Stomach smooth muscle (tissue), 2 donors: Measurements from ENCODE around the gene SLC22A23.
A peak's percentile ranks its signal among the peaks of the same experiment; 100 is the strongest.

Experiments
- H3K27ac ChIP-seq: one replicate; pipeline ENCODE4 v1.7.0; 2013; ENCODE audit warnings: mild to moderate bottlenecking, low read length, inconsistent platforms
- H3K27me3 ChIP-seq, 2 donors: one replicate each; pipeline ENCODE4 v1.7.0; 2013; ENCODE audit warnings: low read length in 2 of 2; ENCODE audit not compliant: insufficient read depth in 2 of 2, control insufficient read depth in 1 of 2
- H3K36me3 ChIP-seq, 2 donors: one replicate each; pipeline ENCODE4 v1.7.0; 2013; ENCODE audit warnings: low read length in 2 of 2; ENCODE audit not compliant: control insufficient read depth in 2 of 2, insufficient read depth in 2 of 2
- H3K4me1 ChIP-seq: one replicate; pipeline ENCODE4 v1.7.0; 2013; ENCODE audit warnings: low read length; ENCODE audit not compliant: control insufficient read depth, insufficient read depth
- H3K4me3 ChIP-seq, 2 donors: one replicate each; pipeline ENCODE4 v1.7.0; 2013; ENCODE audit warnings: low read length in 2 of 2
- H3K9ac ChIP-seq, 2 donors: one replicate each; pipeline ENCODE4 v1.7.0; 2013; ENCODE audit warnings: low read length in 2 of 2, mild to moderate bottlenecking in 1 of 2
- H3K9me3 ChIP-seq, 2 donors: one replicate each; pipeline ENCODE4 v1.7.0; 2013; ENCODE audit warnings: low read length in 2 of 2; ENCODE audit not compliant: control insufficient read depth in 2 of 2
- donor health status: healthy.
- donor health status: Pancreatic carcinoma.

SLC22A23 gene

GRCh38 chr6:3259491-3259958 is 197.3 kb downstream of the SLC22A23 start:
- peaks cover 9 to 11% of the 10 kb centered on the region in 2 donors for H3K36me3 ChIP-seq
- H3K9me3 ChIP-seq = no peaks in the 10 kb centered on the region
- H3K4me3 ChIP-seq = peak overlapping the region; percentile 90 to 91
- H3K27me3 ChIP-seq = no peaks in the 10 kb centered on the region
- H3K9ac ChIP-seq = peak overlapping the region; percentile 72 to 74
- peaks cover 25% of the 10 kb centered on the region for H3K4me1 ChIP-seq
- peak overlapping the region; percentile 31 for H3K27ac ChIP-seq

GRCh38 chr6:3258720-3259490 is 197.9 kb downstream of the SLC22A23 start, which contains the start of gene PSMG4:
Gene PSMG4, plus strand, starts transcription at chr6:3258947. Its CDS starts 76 bp downstream, at chr6:3259023.
- Histone ChIP-seq H3K36me3 (peaks cover 3 to 5% of the 10 kb centered on the region in 2 donors), H3K27me3 (no peaks in the 10 kb centered on the region), H3K9ac (peak within 1 kb of the TSS; percentile 72 to 74), H3K4me1 (peaks cover 25% of the 10 kb centered on the region), H3K4me3 (peak within 1 kb of the TSS; percentile 90 to 91), H3K27ac (peak within 1 kb of the TSS; percentile 31), H3K9me3 (no peaks in the 10 kb centered on the region)

GRCh38 chr6:3258201-3258600 is 198.6 kb downstream of the SLC22A23 start:
- no peaks in the 10 kb centered on the region for H3K9me3 ChIP-seq
- peak overlapping the region; percentile 38 to 90 for H3K4me3 ChIP-seq
- H3K27me3 ChIP-seq = no peaks in the 10 kb centered on the region
- H3K9ac ChIP-seq = no peak overlapping the region
- H3K4me1 ChIP-seq = peaks cover 25% of the 10 kb centered on the region
- H3K27ac ChIP-seq = peak overlapping the region; percentile 24
- H3K36me3 ChIP-seq = no peaks in the 10 kb centered on the region

GRCh38 chr6:3253597-3253961 is 203.3 kb downstream of the SLC22A23 start:
- Histone ChIP-seq H3K36me3 (no peaks in the 10 kb centered on the region), H3K9ac (no peak overlapping the region), H3K9me3 (no peaks in the 10 kb centered on the region), H3K27ac (no peak overlapping the region), H3K27me3 (peaks cover 0 to 2% of the 10 kb centered on the region in 2 donors), H3K4me3 (no peak overlapping the region), H3K4me1 (peaks cover 15% of the 10 kb centered on the region)

GRCh38 chr6:3252861-3253596 is 203.8 kb downstream of the SLC22A23 start:
- Histone ChIP-seq H3K4me1 (peaks cover 16% of the 10 kb centered on the region), H3K27ac (no peak overlapping the region), H3K4me3 (no peak overlapping the region), H3K9ac (no peak overlapping the region), H3K9me3 (no peaks in the 10 kb centered on the region), H3K27me3 (peaks cover 0 to 2% of the 10 kb centered on the region in 2 donors), H3K36me3 (no peaks in the 10 kb centered on the region)

GRCh38 chr6:3252369-3252768 is 204.5 kb downstream of the SLC22A23 start:
- Histone ChIP-seq H3K9me3 (no peaks in the 10 kb centered on the region), H3K4me3 (no peak overlapping the region), H3K36me3 (no peaks in the 10 kb centered on the region), H3K27me3 (peaks cover 0 to 2% of the 10 kb centered on the region in 2 donors), H3K4me1 (peaks cover 21% of the 10 kb centered on the region), H3K27ac (no peak overlapping the region), H3K9ac (no peak overlapping the region)

- peaks cover 0 to 4% of the 10 kb centered on the region in 2 donors for H3K27me3 ChIP-seq
- no peaks in the 10 kb centered on the region for H3K9me3 ChIP-seq
- peaks cover 25% of the 10 kb centered on the region for H3K4me1 ChIP-seq
- H3K36me3 ChIP-seq = no peaks in the 10 kb centered on the region
- no peak overlapping the region for H3K27ac ChIP-seq
- peak overlapping the region in 1 of 2 donors; percentile 61 for H3K4me3 ChIP-seq
- H3K9ac ChIP-seq = peak overlapping the region; percentile 3 to 21
Measured at GRCh38 chr6:3251462-3252314, 205.2 kb downstream of the SLC22A23 start.

GRCh38 chr6:3250231-3250675 is 206.6 kb downstream of the SLC22A23 start:
- no peaks in the 10 kb centered on the region for H3K9me3 ChIP-seq
- H3K4me3 ChIP-seq = peak overlapping the region in 1 of 2 donors; percentile 3
- H3K9ac ChIP-seq = no peak overlapping the region
- peaks cover 25% of the 10 kb centered on the region for H3K4me1 ChIP-seq
- no peaks in the 10 kb centered on the region for H3K36me3 ChIP-seq
- H3K27me3 ChIP-seq = peaks cover 0 to 4% of the 10 kb centered on the region in 2 donors
- no peak overlapping the region for H3K27ac ChIP-seq

GRCh38 chr6:3249821-3250220 is 207.0 kb downstream of the SLC22A23 start:
- no peak overlapping the region for H3K4me3 ChIP-seq
- no peak overlapping the region for H3K9ac ChIP-seq
- no peaks in the 10 kb centered on the region for H3K9me3 ChIP-seq
- no peak overlapping the region for H3K27ac ChIP-seq
- peaks cover 25% of the 10 kb centered on the region for H3K4me1 ChIP-seq
- peaks cover 0 to 4% of the 10 kb centered on the region in 2 donors for H3K27me3 ChIP-seq
- H3K36me3 ChIP-seq = no peaks in the 10 kb centered on the region
